Skeletal muscle satellite cell (primary cell): ENCODE data around the gene SLC6A13.
"Not testable (repeated sequence)": the region's sequence is repeated elsewhere in the genome, so short reads cannot be mapped to it uniquely, and the experiment has no call there.

Experiments used
- H3K27me3 ChIP-seq: 2 replicates; pipeline ENCODE4 v1.7.0; 2013; ENCODE audit warnings: low read length; ENCODE audit not compliant: control insufficient read depth, insufficient read depth
- H3K36me3 ChIP-seq: 2 replicates; pipeline ENCODE4 v1.7.0; 2013; ENCODE audit warnings: mild to moderate bottlenecking, control low read depth, low read length; ENCODE audit not compliant: insufficient read depth
- H3K4me1 ChIP-seq: 2 replicates; pipeline ENCODE4 v1.7.0; 2013; ENCODE audit warnings: low read length; ENCODE audit not compliant: control insufficient read depth, insufficient read depth
- H3K4me2 ChIP-seq: 2 replicates; pipeline ENCODE4 v1.7.0; 2013; ENCODE audit warnings: mild to moderate bottlenecking, low read length
- H3K4me3 ChIP-seq: 2 replicates; pipeline ENCODE4 v1.7.0; 2013; ENCODE audit warnings: low read length
- H3K9ac ChIP-seq: 2 replicates; pipeline ENCODE4 v1.7.0; 2013; ENCODE audit warnings: mild to moderate bottlenecking, low read depth, low read length, moderate library complexity
- H3K9me3 ChIP-seq: replicated peaks from 2 replicates; pipeline ENCODE4 v1.7.0; 2013; ENCODE audit warnings: mild to moderate bottlenecking, control low read depth, low read length

The SLC6A13 gene

GRCh38 chr12:242496-242895 is 20.1 kb downstream of the SLC6A13 start:
- Histone ChIP-seq H3K36me3 (no peaks in the 10 kb centered on the region), H3K4me1 (no peaks in the 10 kb centered on the region), H3K27me3 (peaks cover 9% of the 10 kb centered on the region), H3K9me3 (no peaks in the 10 kb centered on the region), H3K4me3 (no peak overlapping the region), H3K4me2 (no peak overlapping the region), H3K9ac (no peak overlapping the region)

GRCh38 chr12:241266-241665 is 21.4 kb downstream of the SLC6A13 start:
- no peak overlapping the region for H3K4me3 ChIP-seq
- no peak overlapping the region for H3K9ac ChIP-seq
- no peaks in the 10 kb centered on the region for H3K36me3 ChIP-seq
- no peak overlapping the region for H3K4me2 ChIP-seq
- peaks cover 9% of the 10 kb centered on the region for H3K27me3 ChIP-seq
- H3K9me3 ChIP-seq: no peaks in the 10 kb centered on the region
- H3K4me1 ChIP-seq: no peaks in the 10 kb centered on the region

- Histone ChIP-seq H3K9me3 (no peaks in the 10 kb centered on the region), H3K4me1 (no peaks in the 10 kb centered on the region), H3K9ac (no peak overlapping the region), H3K4me3 (no peak overlapping the region), H3K36me3 (no peaks in the 10 kb centered on the region), H3K27me3 (peaks cover 9% of the 10 kb centered on the region), H3K4me2 (no peak overlapping the region)
Observed at GRCh38 chr12:240566-240965, 22.1 kb downstream of the SLC6A13 start.

GRCh38 chr12:238736-239398 is 23.8 kb downstream of the SLC6A13 start:
- H3K4me2 ChIP-seq: no peak overlapping the region
- H3K9me3 ChIP-seq: no peaks in the 10 kb centered on the region

GRCh38 chr12:238116-238515 is 24.5 kb downstream of the SLC6A13 start:
- Histone ChIP-seq H3K4me2 (no peak overlapping the region), H3K4me3 (no peak overlapping the region), H3K36me3 (no peaks in the 10 kb centered on the region), H3K9ac (no peak overlapping the region), H3K4me1 (no peaks in the 10 kb centered on the region), H3K27me3 (peaks cover 10% of the 10 kb centered on the region), H3K9me3 (no peaks in the 10 kb centered on the region)

More at GRCh38 chr12:238736-239398, 23.8 kb downstream of the SLC6A13 start:
- Histone ChIP-seq H3K27me3 (peaks cover 9% of the 10 kb centered on the region), H3K4me1 (no peaks in the 10 kb centered on the region), H3K9ac (no peak overlapping the region), H3K36me3 (no peaks in the 10 kb centered on the region), H3K4me3 (no peak overlapping the region)

GRCh38 chr12:237026-237815 is 25.4 kb downstream of the SLC6A13 start:
- Histone ChIP-seq H3K27me3 (peaks cover 19% of the 10 kb centered on the region), H3K9ac (no peak overlapping the region), H3K4me1 (no peaks in the 10 kb centered on the region), H3K9me3 (no peaks in the 10 kb centered on the region), H3K4me3 (no peak overlapping the region), H3K36me3 (no peaks in the 10 kb centered on the region), H3K4me2 (no peak overlapping the region)

- no peak overlapping the region for H3K9ac ChIP-seq
- peaks cover 27% of the 10 kb centered on the region for H3K27me3 ChIP-seq
- H3K9me3 ChIP-seq: no peaks in the 10 kb centered on the region
- H3K4me3 ChIP-seq: no peak overlapping the region
- no peaks in the 10 kb centered on the region for H3K36me3 ChIP-seq
- H3K4me1 ChIP-seq: no peaks in the 10 kb centered on the region
- no peak overlapping the region for H3K4me2 ChIP-seq
Observed at GRCh38 chr12:236445-236844, 26.2 kb downstream of the SLC6A13 start.

- not testable (repeated sequence) for H3K36me3 ChIP-seq, H3K4me2 ChIP-seq, H3K9ac ChIP-seq, H3K9me3 ChIP-seq, H3K4me1 ChIP-seq, H3K4me3 ChIP-seq
- H3K27me3 ChIP-seq: peaks cover 32% of the 10 kb centered on the region
Observed at GRCh38 chr12:235967-236366, 26.7 kb downstream of the SLC6A13 start.

GRCh38 chr12:234891-235415 is 27.7 kb downstream of the SLC6A13 start:
- H3K4me2 ChIP-seq: no peak overlapping the region
- H3K4me1 ChIP-seq: no peaks in the 10 kb centered on the region
- H3K36me3 ChIP-seq: no peaks in the 10 kb centered on the region
- H3K9me3 ChIP-seq: no peaks in the 10 kb centered on the region
- H3K27me3 ChIP-seq: peaks cover 42% of the 10 kb centered on the region
- H3K9ac ChIP-seq: no peak overlapping the region
- H3K4me3 ChIP-seq: no peak overlapping the region

- H3K4me2 ChIP-seq: no peak overlapping the region
- H3K36me3 ChIP-seq: no peaks in the 10 kb centered on the region
- no peaks in the 10 kb centered on the region for H3K4me1 ChIP-seq
- H3K4me3 ChIP-seq: no peak overlapping the region
- H3K27me3 ChIP-seq: peaks cover 51% of the 10 kb centered on the region
- H3K9ac ChIP-seq: no peak overlapping the region
- no peaks in the 10 kb centered on the region for H3K9me3 ChIP-seq
Observed at GRCh38 chr12:234019-234418, 28.6 kb downstream of the SLC6A13 start.

- peaks cover 55% of the 10 kb centered on the region for H3K27me3 ChIP-seq
- H3K9me3 ChIP-seq: no peaks in the 10 kb centered on the region
- H3K4me3 ChIP-seq: no peak overlapping the region
- H3K4me2 ChIP-seq: no peak overlapping the region
- H3K9ac ChIP-seq: no peak overlapping the region
- no peaks in the 10 kb centered on the region for H3K4me1 ChIP-seq
- no peaks in the 10 kb centered on the region for H3K36me3 ChIP-seq
Observed at GRCh38 chr12:233615-233968, 29.0 kb downstream of the SLC6A13 start.
